SK-N-SH (cell line): Measurements from ENCODE around the gene RTCA. TPM values are rescaled to one million over a fixed set of nuclear protein-coding genes. Genes with fewer than 3 reads are reported as not detected.

Source experiments
- CTCF ChIA-PET: fragments of 300-600, 350-600 bp; formaldehyde crosslinking; extraction: SDS; loops from one replicate; lab custom pipeline; 2021; lab: Yijun Ruan, JAX
- POLR2A ChIA-PET: fragments of 350-600 bp; sonication (Branson Sonifier 250); formaldehyde crosslinking; extraction: SDS; loops from one replicate; lab custom pipeline; 2020; ENCODE audit warnings: antibody characterized with exemption, inconsistent platforms; lab: Yijun Ruan, JAX
- DNase-seq: peaks from one replicate; pipeline ENCODE4 v3.0.0; 2012
- H2AFZ ChIP-seq: fragments of 200-600 bp; sonication (generic); 2 replicates; pipeline ENCODE4 v1.8.1; 2016; ENCODE audit warnings: antibody characterized with exemption, mild to moderate bottlenecking, low read depth
- H3F3A ChIP-seq: fragments of 200-600 bp; sonication (generic); replicated peaks from 2 replicates; pipeline ENCODE3; 2016; ENCODE audit warnings: antibody characterized with exemption, mild to moderate bottlenecking; ENCODE audit not compliant: insufficient read depth
- H3K27ac ChIP-seq, 2 experiments: fragments of 200-500 bp in 1 of 2; fragments of 200-600 bp in 1 of 2; sonication (Bioruptor generic) in 1 of 2; sonication (generic), shearing (Covaris generic) in 1 of 2; 2 replicates each; pipeline versions ENCODE4 v1.5.1 to v1.6.1; 2014 to 2016; ENCODE audit warnings: low read depth in 2 of 2, inconsistent platforms in 1 of 2, low read length in 1 of 2, mild to moderate bottlenecking in 1 of 2, mixed read lengths in 1 of 2
- H3K27me3 ChIP-seq: fragments of 200-600 bp; sonication (generic), shearing (Covaris generic); 2 replicates; pipeline ENCODE4 v1.6.1; 2016; ENCODE audit warnings: mixed run types; ENCODE audit not compliant: insufficient read depth
- H3K36me3 ChIP-seq, 2 experiments: fragments of 200-500 bp in 1 of 2; fragments of 200-600 bp in 1 of 2; sonication (Bioruptor generic) in 1 of 2; sonication (generic) in 1 of 2; replicated peaks in 1 of 2; 2 replicates each; pipeline versions ENCODE3 to v1.5.1; 2014 to 2016; ENCODE audit warnings: low read length in 1 of 2, mild to moderate bottlenecking in 1 of 2; ENCODE audit not compliant: insufficient read depth in 2 of 2, control insufficient read depth in 1 of 2
- H3K4me1 ChIP-seq, 2 experiments: fragments of 200-500 bp in 1 of 2; fragments of 200-600 bp in 1 of 2; sonication (Bioruptor generic) in 1 of 2; sonication (generic), shearing (Covaris generic) in 1 of 2; 2 replicates each; pipeline versions ENCODE4 v1.5.1 to v1.6.1; 2014 to 2016; ENCODE audit warnings: low read depth in 1 of 2, low read length in 1 of 2, mixed run types in 1 of 2; ENCODE audit not compliant: insufficient read depth in 2 of 2, control insufficient read depth in 1 of 2
- H3K4me2 ChIP-seq: fragments of 200-600 bp; sonication (generic), shearing (Covaris generic); 2 replicates; pipeline ENCODE4 v1.6.1; 2017; ENCODE audit warnings: mixed run types
- H3K4me3 ChIP-seq, 2 experiments: fragments of 200-500 bp in 1 of 2; fragments of 200-600 bp in 1 of 2; sonication (Bioruptor generic) in 1 of 2; sonication (generic), shearing (Covaris generic) in 1 of 2; 2 replicates each; pipeline versions ENCODE4 v1.5.1 to v1.8.1; 2014 to 2016; ENCODE audit warnings: low read depth in 2 of 2, inconsistent platforms in 1 of 2, low read length in 1 of 2, mild to moderate bottlenecking in 1 of 2, mixed read lengths in 1 of 2, moderate library complexity in 1 of 2
- H3K79me2 ChIP-seq: fragments of 200-600 bp; sonication (generic); 2 replicates; pipeline ENCODE4 v1.8.1; 2017; ENCODE audit warnings: mild to moderate bottlenecking; ENCODE audit not compliant: insufficient read depth
- H3K9ac ChIP-seq: fragments of 200-600 bp; sonication (generic); 2 replicates; pipeline ENCODE4 v1.6.1; 2017; ENCODE audit warnings: mixed run types
- H3K9me2 ChIP-seq: fragments of 200-600 bp; sonication (generic); 2 replicates; pipeline ENCODE4 v1.6.1; 2017; ENCODE audit warnings: mixed run types
- H3K9me3 ChIP-seq: fragments of 200-600 bp; sonication (generic); 2 replicates; pipeline ENCODE4 v1.6.1; 2017; ENCODE audit warnings: mixed run types, mild to moderate bottlenecking, moderate library complexity
- H4K20me1 ChIP-seq: fragments of 200-600 bp; sonication (generic); 2 replicates; pipeline ENCODE4 v1.6.1; 2017; ENCODE audit warnings: mild to moderate bottlenecking, mixed run types; ENCODE audit not compliant: insufficient read depth
- CHD2 ChIP-seq: fragments of 150-350 bp; IDR thresholded peaks from 2 replicates; pipeline ENCODE4 v1.6.1; 2018; ENCODE audit warnings: low read length; ENCODE audit not compliant: partially characterized antibody
- EP300 ChIP-seq, 2 experiments: IDR thresholded peaks; 2 replicates each; pipeline versions ENCODE4 v1.4.0 to v1.6.1; 2012; ENCODE audit warnings: borderline replicate concordance in 1 of 2, low read depth in 1 of 2, low read length in 1 of 2
- EZH2phosphoT487 ChIP-seq: fragments of 200-600 bp; sonication (generic); IDR thresholded peaks from 2 replicates; pipeline ENCODE4 v1.6.1; 2017; ENCODE audit warnings: low read depth, mixed run types, mild to moderate bottlenecking, antibody characterized with exemption, moderate library complexity, borderline replicate concordance
- FOSL2 ChIP-seq: IDR thresholded peaks from 2 replicates; pipeline ENCODE4 v1.4.0; 2012; ENCODE audit warnings: low read depth, mild to moderate bottlenecking, moderate library complexity, borderline replicate concordance
- NFIC ChIP-seq: IDR thresholded peaks from 2 replicates; pipeline ENCODE4 v1.4.0; 2012; ENCODE audit warnings: borderline replicate concordance
- POLR2AphosphoS5 ChIP-seq: IDR thresholded peaks from 2 replicates; pipeline ENCODE4 v1.6.1; 2012; ENCODE audit warnings: low read depth, low read length
- RFX5 ChIP-seq: IDR thresholded peaks from 2 replicates; pipeline ENCODE4 v1.6.1; 2012; ENCODE audit warnings: mild to moderate bottlenecking, improper control_type of control experiment, low read length
- RXRA ChIP-seq: IDR thresholded peaks from 2 replicates; pipeline ENCODE4 v1.4.0; 2012; ENCODE audit warnings: low read depth, mild to moderate bottlenecking, borderline replicate concordance
- TAF1 ChIP-seq: IDR thresholded peaks from 2 replicates; pipeline ENCODE4 v1.6.1; 2012; ENCODE audit warnings: low read depth, mild to moderate bottlenecking, low read length, moderate library complexity, borderline replicate concordance
- TCF12 ChIP-seq: IDR thresholded peaks from 2 replicates; pipeline ENCODE4 v1.4.0; 2012
- WGBS: methylation state at CpG from one replicate; pipeline ENCODE4 v1.1.6; 2017; ENCODE audit warnings: low lambda C conversion rate; 5-methylcytosine and 5-hydroxymethylcytosine counted together
- polyA plus RNA-seq, 3 experiments: library from polyadenylated mRNA; depleted of rRNA; stranded (reverse); fragments of >200 nt; gene quantifications; 2 replicates each; pipeline ENCODE4 v1.2.3, GENCODE V29; 2012
- TF ChIP-seq, protein P1 (sequence below): IDR thresholded peaks from 2 replicates; pipeline ENCODE4 v1.6.1; 2012; ENCODE audit warnings: mild to moderate bottlenecking, low read depth, low read length, moderate library complexity
- TF ChIP-seq, protein P2 (sequence below): fragments of 150-350 bp; IDR thresholded peaks from 2 replicates; pipeline ENCODE4 v1.6.1; 2016; ENCODE audit warnings: mild to moderate bottlenecking, low read depth, low read length
- TF ChIP-seq, protein P3 (sequence below): IDR thresholded peaks from 2 replicates; pipeline ENCODE4; 2012
- TF ChIP-seq, protein P4 (sequence below): fragments of 200-600 bp; sonication (generic); IDR thresholded peaks from 2 replicates; pipeline ENCODE4 v1.6.1; 2017; ENCODE audit warnings: antibody characterized with exemption, mild to moderate bottlenecking, moderate library complexity
- TF ChIP-seq, protein P5 (sequence below): IDR thresholded peaks from 2 replicates; pipeline ENCODE4 v1.4.0; 2012; ENCODE audit warnings: low read depth, borderline replicate concordance

RTCA gene
- polyA plus RNA-seq, 1 of the 3 experiments (the other 2 are of a cell fraction): 17.3 TPM

DNA sequence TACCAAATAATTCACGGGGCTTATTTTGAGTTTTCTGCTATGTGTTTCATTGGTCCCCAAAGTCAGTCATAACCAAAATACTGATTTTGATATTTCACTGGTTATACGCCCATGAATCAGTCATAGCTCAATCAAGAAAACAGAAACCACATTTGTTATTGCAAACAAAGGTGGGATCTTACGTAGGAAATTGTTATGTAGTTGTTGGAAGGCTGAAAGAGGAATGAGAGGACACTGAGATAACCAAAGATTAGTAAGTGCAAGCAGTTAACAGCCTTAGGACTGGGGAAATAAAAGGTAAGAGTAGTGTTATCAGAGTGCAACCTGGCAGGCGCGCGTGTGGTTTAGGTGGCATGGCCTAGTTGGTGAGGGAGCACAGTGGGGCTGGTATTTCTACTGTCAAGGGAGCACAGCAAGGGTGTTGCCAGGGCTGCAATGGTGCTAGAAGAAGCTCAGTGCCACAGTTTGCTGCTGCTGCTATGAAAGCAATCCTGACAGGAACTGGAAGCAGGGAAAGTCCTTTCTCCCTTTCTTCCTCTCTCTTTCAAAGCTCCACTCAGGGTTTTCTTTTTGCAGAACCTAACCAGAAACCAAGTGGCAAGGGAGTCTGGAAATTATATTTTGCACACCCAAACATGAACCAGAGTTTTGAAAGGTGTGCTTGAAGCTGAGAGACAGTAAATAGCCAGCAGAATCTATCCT, 33.7 kb downstream of the RTCA start:
- no peak for DNase-seq
- Histone ChIP-seq H3K9ac (no peak overlapping the region), H3K27me3 (no peaks in the 10 kb centered on the region), H3F3A (no peaks in the 10 kb centered on the region), H3K36me3 (no peaks in the 10 kb centered on the region), H3K4me3 (no peak overlapping the region), H3K9me3 (no peaks in the 10 kb centered on the region), H3K4me2 (no peak overlapping the region), H3K27ac (no peak overlapping the region), H2AFZ (no peak overlapping the region), H3K79me2 (no peaks in the 10 kb centered on the region), H3K9me2 (no peaks in the 10 kb centered on the region), H3K4me1 (no peaks in the 10 kb centered on the region), H4K20me1 (no peaks in the 10 kb centered on the region)
- 90% methylated on average over 6 of the region's 6 CpGs for WGBS
- ChIA-PET CTCF (interaction anchor here (0.8 to 1.5 kb wide), 3 partner anchors 10 to 23 kb away, joined by 3 read pairs; no protein-coding TSS in a partner anchor), POLR2A (no interaction called here)
- TF ChIP-seq FOSL2 (no peak), RXRA (no peak), CHD2 (no peak), TCF12 (no peak), EP300 (IDR thresholded peaks at IDR 0.05; ENCODE audit: borderline replicate concordance in 1 of 2, low read depth in 1 of 2, low read length in 1 of 2) (no peak), TAF1 (no peak), RFX5 (no peak), EZH2phosphoT487 (no peak), POLR2AphosphoS5 (no peak), NFIC (no peak)
- TF ChIP-seq, protein P1, sequence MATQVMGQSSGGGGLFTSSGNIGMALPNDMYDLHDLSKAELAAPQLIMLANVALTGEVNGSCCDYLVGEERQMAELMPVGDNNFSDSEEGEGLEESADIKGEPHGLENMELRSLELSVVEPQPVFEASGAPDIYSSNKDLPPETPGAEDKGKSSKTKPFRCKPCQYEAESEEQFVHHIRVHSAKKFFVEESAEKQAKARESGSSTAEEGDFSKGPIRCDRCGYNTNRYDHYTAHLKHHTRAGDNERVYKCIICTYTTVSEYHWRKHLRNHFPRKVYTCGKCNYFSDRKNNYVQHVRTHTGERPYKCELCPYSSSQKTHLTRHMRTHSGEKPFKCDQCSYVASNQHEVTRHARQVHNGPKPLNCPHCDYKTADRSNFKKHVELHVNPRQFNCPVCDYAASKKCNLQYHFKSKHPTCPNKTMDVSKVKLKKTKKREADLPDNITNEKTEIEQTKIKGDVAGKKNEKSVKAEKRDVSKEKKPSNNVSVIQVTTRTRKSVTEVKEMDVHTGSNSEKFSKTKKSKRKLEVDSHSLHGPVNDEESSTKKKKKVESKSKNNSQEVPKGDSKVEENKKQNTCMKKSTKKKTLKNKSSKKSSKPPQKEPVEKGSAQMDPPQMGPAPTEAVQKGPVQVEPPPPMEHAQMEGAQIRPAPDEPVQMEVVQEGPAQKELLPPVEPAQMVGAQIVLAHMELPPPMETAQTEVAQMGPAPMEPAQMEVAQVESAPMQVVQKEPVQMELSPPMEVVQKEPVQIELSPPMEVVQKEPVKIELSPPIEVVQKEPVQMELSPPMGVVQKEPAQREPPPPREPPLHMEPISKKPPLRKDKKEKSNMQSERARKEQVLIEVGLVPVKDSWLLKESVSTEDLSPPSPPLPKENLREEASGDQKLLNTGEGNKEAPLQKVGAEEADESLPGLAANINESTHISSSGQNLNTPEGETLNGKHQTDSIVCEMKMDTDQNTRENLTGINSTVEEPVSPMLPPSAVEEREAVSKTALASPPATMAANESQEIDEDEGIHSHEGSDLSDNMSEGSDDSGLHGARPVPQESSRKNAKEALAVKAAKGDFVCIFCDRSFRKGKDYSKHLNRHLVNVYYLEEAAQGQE: no peak
- TF ChIP-seq, protein P2, sequence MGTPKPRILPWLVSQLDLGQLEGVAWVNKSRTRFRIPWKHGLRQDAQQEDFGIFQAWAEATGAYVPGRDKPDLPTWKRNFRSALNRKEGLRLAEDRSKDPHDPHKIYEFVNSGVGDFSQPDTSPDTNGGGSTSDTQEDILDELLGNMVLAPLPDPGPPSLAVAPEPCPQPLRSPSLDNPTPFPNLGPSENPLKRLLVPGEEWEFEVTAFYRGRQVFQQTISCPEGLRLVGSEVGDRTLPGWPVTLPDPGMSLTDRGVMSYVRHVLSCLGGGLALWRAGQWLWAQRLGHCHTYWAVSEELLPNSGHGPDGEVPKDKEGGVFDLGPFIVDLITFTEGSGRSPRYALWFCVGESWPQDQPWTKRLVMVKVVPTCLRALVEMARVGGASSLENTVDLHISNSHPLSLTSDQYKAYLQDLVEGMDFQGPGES: no peak
- TF ChIP-seq, protein P3, sequence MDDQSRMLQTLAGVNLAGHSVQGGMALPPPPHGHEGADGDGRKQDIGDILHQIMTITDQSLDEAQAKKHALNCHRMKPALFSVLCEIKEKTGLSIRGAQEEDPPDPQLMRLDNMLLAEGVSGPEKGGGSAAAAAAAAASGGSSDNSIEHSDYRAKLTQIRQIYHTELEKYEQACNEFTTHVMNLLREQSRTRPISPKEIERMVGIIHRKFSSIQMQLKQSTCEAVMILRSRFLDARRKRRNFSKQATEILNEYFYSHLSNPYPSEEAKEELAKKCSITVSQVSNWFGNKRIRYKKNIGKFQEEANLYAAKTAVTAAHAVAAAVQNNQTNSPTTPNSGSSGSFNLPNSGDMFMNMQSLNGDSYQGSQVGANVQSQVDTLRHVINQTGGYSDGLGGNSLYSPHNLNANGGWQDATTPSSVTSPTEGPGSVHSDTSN: no peak
- TF ChIP-seq, protein P4, sequence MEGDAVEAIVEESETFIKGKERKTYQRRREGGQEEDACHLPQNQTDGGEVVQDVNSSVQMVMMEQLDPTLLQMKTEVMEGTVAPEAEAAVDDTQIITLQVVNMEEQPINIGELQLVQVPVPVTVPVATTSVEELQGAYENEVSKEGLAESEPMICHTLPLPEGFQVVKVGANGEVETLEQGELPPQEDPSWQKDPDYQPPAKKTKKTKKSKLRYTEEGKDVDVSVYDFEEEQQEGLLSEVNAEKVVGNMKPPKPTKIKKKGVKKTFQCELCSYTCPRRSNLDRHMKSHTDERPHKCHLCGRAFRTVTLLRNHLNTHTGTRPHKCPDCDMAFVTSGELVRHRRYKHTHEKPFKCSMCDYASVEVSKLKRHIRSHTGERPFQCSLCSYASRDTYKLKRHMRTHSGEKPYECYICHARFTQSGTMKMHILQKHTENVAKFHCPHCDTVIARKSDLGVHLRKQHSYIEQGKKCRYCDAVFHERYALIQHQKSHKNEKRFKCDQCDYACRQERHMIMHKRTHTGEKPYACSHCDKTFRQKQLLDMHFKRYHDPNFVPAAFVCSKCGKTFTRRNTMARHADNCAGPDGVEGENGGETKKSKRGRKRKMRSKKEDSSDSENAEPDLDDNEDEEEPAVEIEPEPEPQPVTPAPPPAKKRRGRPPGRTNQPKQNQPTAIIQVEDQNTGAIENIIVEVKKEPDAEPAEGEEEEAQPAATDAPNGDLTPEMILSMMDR: no peak
- TF ChIP-seq, protein P5, sequence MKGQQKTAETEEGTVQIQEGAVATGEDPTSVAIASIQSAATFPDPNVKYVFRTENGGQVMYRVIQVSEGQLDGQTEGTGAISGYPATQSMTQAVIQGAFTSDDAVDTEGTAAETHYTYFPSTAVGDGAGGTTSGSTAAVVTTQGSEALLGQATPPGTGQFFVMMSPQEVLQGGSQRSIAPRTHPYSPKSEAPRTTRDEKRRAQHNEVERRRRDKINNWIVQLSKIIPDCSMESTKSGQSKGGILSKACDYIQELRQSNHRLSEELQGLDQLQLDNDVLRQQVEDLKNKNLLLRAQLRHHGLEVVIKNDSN: no peak
